ENCODE results near the gene TRIM7.
"Not testable (repeated sequence)": the region's sequence is repeated elsewhere in the genome, so short reads cannot be mapped to it uniquely, and the experiment has no call there.

TRIM7 gene

DNA sequence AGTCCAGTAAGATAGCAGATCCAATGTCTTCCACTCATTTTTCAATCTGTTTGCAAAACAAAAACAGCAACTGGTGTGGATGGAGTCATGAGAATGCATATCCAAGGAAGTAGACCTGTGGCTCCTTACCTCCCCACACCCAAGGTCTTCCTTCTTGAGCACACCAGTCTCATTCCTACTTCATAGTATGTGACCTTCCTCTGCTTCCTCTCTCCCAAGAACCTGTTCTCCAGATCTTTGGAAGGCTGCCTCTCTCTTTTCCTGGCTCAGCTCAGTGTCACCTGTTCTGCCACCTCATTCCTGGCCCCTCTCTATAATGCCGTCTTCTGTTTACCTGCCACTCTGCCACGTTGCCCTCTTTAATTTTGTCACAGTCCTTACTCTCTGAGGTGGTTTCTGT is 7.9 kb upstream of the TRIM7 start:
- Histone ChIP-seq H3K36me3 (ENCODE audit: insufficient read depth) (no peaks in the 10 kb centered on the region), H4K20me1 (ENCODE audit: insufficient read depth) (no peaks in the 10 kb centered on the region), H3K4me3 (IDR thresholded peaks at IDR 0.05; ENCODE audit: insufficient read depth, low read depth, low read length) (no peak overlapping the region), H3K79me2 (ENCODE audit: insufficient read depth, low read depth) (no peaks in the 10 kb centered on the region), H3K27ac (no peak overlapping the region), H3K4me1 (ENCODE audit: low read depth, poor library complexity, severe bottlenecking) (peaks cover 5% of the 10 kb centered on the region), H3K27me3 (ENCODE audit: insufficient read depth, low read depth) (no peaks in the 10 kb centered on the region), H3K9ac (no peak overlapping the region), H2AFZ (ENCODE audit: low read depth) (no peak overlapping the region), H3K4me2 (no peak overlapping the region)
- TF ChIP-seq, protein P1, sequence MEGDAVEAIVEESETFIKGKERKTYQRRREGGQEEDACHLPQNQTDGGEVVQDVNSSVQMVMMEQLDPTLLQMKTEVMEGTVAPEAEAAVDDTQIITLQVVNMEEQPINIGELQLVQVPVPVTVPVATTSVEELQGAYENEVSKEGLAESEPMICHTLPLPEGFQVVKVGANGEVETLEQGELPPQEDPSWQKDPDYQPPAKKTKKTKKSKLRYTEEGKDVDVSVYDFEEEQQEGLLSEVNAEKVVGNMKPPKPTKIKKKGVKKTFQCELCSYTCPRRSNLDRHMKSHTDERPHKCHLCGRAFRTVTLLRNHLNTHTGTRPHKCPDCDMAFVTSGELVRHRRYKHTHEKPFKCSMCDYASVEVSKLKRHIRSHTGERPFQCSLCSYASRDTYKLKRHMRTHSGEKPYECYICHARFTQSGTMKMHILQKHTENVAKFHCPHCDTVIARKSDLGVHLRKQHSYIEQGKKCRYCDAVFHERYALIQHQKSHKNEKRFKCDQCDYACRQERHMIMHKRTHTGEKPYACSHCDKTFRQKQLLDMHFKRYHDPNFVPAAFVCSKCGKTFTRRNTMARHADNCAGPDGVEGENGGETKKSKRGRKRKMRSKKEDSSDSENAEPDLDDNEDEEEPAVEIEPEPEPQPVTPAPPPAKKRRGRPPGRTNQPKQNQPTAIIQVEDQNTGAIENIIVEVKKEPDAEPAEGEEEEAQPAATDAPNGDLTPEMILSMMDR (conservative IDR thresholded peaks at IDR 0.05; ENCODE audit: low read depth, low read length) = no peak

DNA sequence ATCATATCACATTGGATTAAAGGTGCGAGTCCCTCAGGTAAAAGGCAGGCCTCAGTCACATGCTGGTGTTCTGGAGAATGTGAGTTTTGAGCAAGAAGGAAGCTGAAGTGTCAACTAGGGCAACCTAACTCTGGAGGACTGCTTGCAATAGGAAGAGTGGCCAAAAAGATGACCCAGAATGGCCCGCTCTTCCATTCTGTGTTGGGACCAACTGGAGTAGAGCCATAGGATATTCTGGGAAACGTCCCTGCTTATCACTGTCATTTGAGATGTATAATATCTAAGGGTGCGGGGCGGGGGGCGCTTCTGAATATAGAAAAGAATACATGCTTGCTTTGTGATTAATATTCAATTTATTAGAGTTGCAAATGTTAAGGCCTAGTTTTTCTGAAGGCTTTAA is 7.1 kb upstream of the TRIM7 start:
- TF ChIP-seq, protein P1 (conservative IDR thresholded peaks at IDR 0.05; ENCODE audit: low read depth, low read length) = no peak
- Histone ChIP-seq H3K79me2 (ENCODE audit: insufficient read depth, low read depth) (no peaks in the 10 kb centered on the region), H3K9ac (no peak overlapping the region), H3K4me1 (ENCODE audit: low read depth, poor library complexity, severe bottlenecking) (peaks cover 7% of the 10 kb centered on the region), H3K36me3 (ENCODE audit: insufficient read depth) (no peaks in the 10 kb centered on the region), H3K4me3 (IDR thresholded peaks at IDR 0.05; ENCODE audit: insufficient read depth, low read depth, low read length) (no peak overlapping the region), H3K27ac (no peak overlapping the region), H3K4me2 (no peak overlapping the region), H4K20me1 (ENCODE audit: insufficient read depth) (no peaks in the 10 kb centered on the region), H3K27me3 (ENCODE audit: insufficient read depth, low read depth) (no peaks in the 10 kb centered on the region), H2AFZ (ENCODE audit: low read depth) (no peak overlapping the region)

DNA sequence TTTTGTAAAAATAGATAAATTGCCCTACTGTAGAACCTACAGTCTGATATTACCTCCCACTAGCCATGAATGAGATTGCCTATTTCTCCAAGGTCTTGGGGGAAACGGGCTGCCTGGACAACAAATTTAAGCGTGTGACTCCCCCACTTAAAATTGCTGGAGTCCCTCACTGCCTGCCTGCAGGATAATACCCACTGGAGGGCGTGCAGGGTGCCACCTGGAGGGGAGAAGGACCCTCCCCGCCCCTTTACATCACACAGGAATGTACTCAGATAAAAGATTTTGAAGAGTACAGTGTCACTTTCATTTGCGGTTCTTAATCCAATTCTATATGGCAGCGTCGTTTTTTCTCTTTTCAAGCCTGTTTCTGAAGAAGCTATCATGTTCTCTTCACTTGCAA is 6.2 kb upstream of the TRIM7 start:
- Histone ChIP-seq H3K4me2 (no peak overlapping the region), H3K27me3 (ENCODE audit: insufficient read depth, low read depth) (no peaks in the 10 kb centered on the region), H4K20me1 (ENCODE audit: insufficient read depth) (no peaks in the 10 kb centered on the region), H3K4me3 (IDR thresholded peaks at IDR 0.05; ENCODE audit: insufficient read depth, low read depth, low read length) (no peak overlapping the region), H3K79me2 (ENCODE audit: insufficient read depth, low read depth) (no peaks in the 10 kb centered on the region), H2AFZ (ENCODE audit: low read depth) (no peak overlapping the region), H3K27ac (no peak overlapping the region), H3K4me1 (ENCODE audit: low read depth, poor library complexity, severe bottlenecking) (peaks cover 7% of the 10 kb centered on the region), H3K9ac (no peak overlapping the region), H3K36me3 (ENCODE audit: insufficient read depth) (no peaks in the 10 kb centered on the region)
- TF ChIP-seq, protein P1 (conservative IDR thresholded peaks at IDR 0.05; ENCODE audit: low read depth, low read length) = no peak

DNA sequence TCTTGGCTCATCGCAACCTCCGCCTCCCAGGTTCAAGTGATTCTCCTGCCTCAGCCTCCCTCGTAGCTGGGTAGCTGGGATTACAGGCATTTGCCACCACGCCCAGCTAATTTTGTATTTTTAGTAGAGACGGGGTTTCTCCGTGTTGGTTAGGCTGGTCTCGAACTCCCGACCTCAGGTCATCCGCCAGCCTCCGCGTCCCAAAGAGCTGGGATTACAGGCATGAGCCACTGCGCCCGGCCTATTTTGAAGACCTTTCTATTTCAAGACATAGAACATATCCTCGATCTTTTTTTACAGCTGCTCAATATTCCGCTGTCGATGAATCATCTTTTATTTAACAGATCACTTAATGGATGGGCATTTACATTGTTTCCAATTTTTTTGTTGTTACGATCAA is 5.7 kb upstream of the TRIM7 start:
- not testable (repeated sequence) for H3K4me2 ChIP-seq

DNA sequence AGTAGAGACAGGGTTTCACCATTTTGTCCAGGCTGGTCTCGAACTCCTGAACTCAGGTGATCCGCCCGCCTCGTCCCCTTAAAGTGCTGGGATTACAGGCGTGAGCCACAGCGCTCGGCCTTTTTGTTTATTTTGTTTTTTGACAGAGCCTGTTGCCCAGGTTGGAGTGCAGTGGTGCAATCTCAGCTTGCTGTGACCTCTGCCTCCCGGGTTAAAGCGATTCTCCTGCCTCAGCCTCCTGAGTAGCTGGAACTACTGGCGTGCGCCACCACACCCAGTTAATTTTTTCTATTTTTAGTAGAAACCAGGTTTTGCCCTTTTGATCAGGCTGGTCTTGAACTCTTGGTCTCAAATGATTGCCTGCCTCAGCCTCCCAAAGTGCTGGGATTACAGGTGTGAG is 5.2 kb upstream of the TRIM7 start:
- not testable (repeated sequence) for H3K4me2 ChIP-seq; H3K4me1 ChIP-seq (ENCODE audit: low read depth, poor library complexity, severe bottlenecking); H3K79me2 ChIP-seq (ENCODE audit: insufficient read depth, low read depth); H3K9ac ChIP-seq; H3K27me3 ChIP-seq (ENCODE audit: insufficient read depth, low read depth); H4K20me1 ChIP-seq (ENCODE audit: insufficient read depth); H3K4me3 ChIP-seq (IDR thresholded peaks at IDR 0.05; ENCODE audit: insufficient read depth, low read depth, low read length); H2AFZ ChIP-seq (ENCODE audit: low read depth); H3K36me3 ChIP-seq (ENCODE audit: insufficient read depth); H3K27ac ChIP-seq

More for the DNA sequence above, 5.7 kb upstream of the TRIM7 start:
- not testable (repeated sequence) for H3K4me1 ChIP-seq (ENCODE audit: low read depth, poor library complexity, severe bottlenecking); H3K79me2 ChIP-seq (ENCODE audit: insufficient read depth, low read depth); H3K4me3 ChIP-seq (IDR thresholded peaks at IDR 0.05; ENCODE audit: insufficient read depth, low read depth, low read length); H2AFZ ChIP-seq (ENCODE audit: low read depth); H3K36me3 ChIP-seq (ENCODE audit: insufficient read depth); H4K20me1 ChIP-seq (ENCODE audit: insufficient read depth); H3K9ac ChIP-seq; H3K27ac ChIP-seq; H3K27me3 ChIP-seq (ENCODE audit: insufficient read depth, low read depth)

DNA sequence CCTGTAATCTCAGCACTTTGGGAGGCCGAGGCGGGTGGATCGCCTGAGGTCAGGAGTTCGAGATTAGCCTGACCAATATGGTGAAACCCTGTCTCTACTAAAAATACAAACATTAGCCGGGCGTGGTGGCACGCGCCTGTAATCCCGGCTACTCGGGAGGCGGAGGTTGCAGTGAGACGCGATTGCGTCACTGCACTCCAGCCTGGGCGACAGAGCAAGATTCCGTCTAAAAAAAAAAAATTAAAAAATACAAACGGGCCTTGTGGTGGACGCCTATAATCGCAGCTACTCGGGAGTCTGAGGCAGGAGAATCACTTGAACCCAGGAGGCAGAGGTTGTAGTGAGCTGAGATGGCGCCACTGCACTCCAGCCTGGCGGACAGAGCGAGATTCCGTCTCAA is 4.0 kb upstream of the TRIM7 start:
- not testable (repeated sequence) for H3K36me3 ChIP-seq (ENCODE audit: insufficient read depth); H4K20me1 ChIP-seq (ENCODE audit: insufficient read depth); H2AFZ ChIP-seq (ENCODE audit: low read depth); H3K27ac ChIP-seq; H3K4me3 ChIP-seq (IDR thresholded peaks at IDR 0.05; ENCODE audit: insufficient read depth, low read depth, low read length); H3K9ac ChIP-seq; H3K4me1 ChIP-seq (ENCODE audit: low read depth, poor library complexity, severe bottlenecking); H3K27me3 ChIP-seq (ENCODE audit: insufficient read depth, low read depth); H3K4me2 ChIP-seq; H3K79me2 ChIP-seq (ENCODE audit: insufficient read depth, low read depth)

Data from KMS-11 (cell line).